ENCODE data around the gene MMADHC.

Gene MMADHC

GRCh38 chr2:149556452-149556851 lies 31.1 kb downstream of the MMADHC start:
- DNase-seq (ENCODE audit: low spot score), result no peak

GRCh38 chr2:149552830-149553229 lies 34.7 kb downstream of the MMADHC start:
- no peak for DNase-seq (ENCODE audit: low spot score)

- no peak for DNase-seq (ENCODE audit: low spot score)
Observed at GRCh38 chr2:149552226-149552625, 35.3 kb downstream of the MMADHC start.

- DNase-seq (ENCODE audit: low spot score), result peak; percentile 23
Observed at GRCh38 chr2:149544692-149545091, 42.9 kb downstream of the MMADHC start.

- no peak for DNase-seq (ENCODE audit: low spot score)
Observed at GRCh38 chr2:149543845-149544244, 43.7 kb downstream of the MMADHC start.

- DNase-seq (ENCODE audit: low spot score), result no peak
Observed at GRCh38 chr2:149540138-149540537, 47.4 kb downstream of the MMADHC start.

GRCh38 chr2:149538138-149538833 lies 49.3 kb downstream of the MMADHC start:
- no peak for DNase-seq (ENCODE audit: low spot score)

GRCh38 chr2:149537092-149537726 lies 50.4 kb downstream of the MMADHC start:
- DNase-seq (ENCODE audit: low spot score), result peak; percentile 6

- no peak for DNase-seq (ENCODE audit: low spot score)
Observed at GRCh38 chr2:149536649-149537048, 50.9 kb downstream of the MMADHC start.

- no peak for DNase-seq (ENCODE audit: low spot score)
Observed at GRCh38 chr2:149534674-149535073, 52.9 kb downstream of the MMADHC start.

GRCh38 chr2:149528983-149529382 lies 58.6 kb downstream of the MMADHC start:
- no peak for DNase-seq (ENCODE audit: low spot score)

- DNase-seq (ENCODE audit: low spot score), result no peak
Observed at GRCh38 chr2:149527998-149528755, 59.4 kb downstream of the MMADHC start.

GRCh38 chr2:149526689-149527088 lies 60.9 kb downstream of the MMADHC start:
- no peak for DNase-seq (ENCODE audit: low spot score)

- no peak for DNase-seq (ENCODE audit: low spot score)
Observed at GRCh38 chr2:149525323-149525722, 62.3 kb downstream of the MMADHC start.

Data from CD4-positive, alpha-beta T cell treated with Interleukin-2 at 100 ng/mL for 4 hours (primary cell).